Panc1 (cell line): ENCODE results near the gene EHBP1L1.

Source experiments
- CTCF ChIP-seq: fragments of 450-650 bp; IDR thresholded peaks from 2 replicates; pipeline ENCODE4 v1.5.1; 2017; ENCODE audit warnings: mild to moderate bottlenecking
- POLR2AphosphoS5 ChIP-seq: IDR thresholded peaks from 2 replicates; pipeline ENCODE4 v1.6.1; 2012; ENCODE audit warnings: mild to moderate bottlenecking, low read depth, low read length, moderate library complexity
- TCF7L2 ChIP-seq: IDR thresholded peaks from 2 replicates; pipeline ENCODE4 v1.6.1; 2011; ENCODE audit warnings: mild to moderate bottlenecking, low read depth, low read length, inconsistent platforms

- TF ChIP-seq CTCF = no peak
- TF ChIP-seq TCF7L2 = no peak
- TF ChIP-seq POLR2AphosphoS5 = no peak
These were observed 4.3 kb downstream of the EHBP1L1 start for GRCh38 chr11:65580031-65580692.
